Lower lobe of right lung (tissue), 2 donors: ENCODE results near the gene KDM4F. TPM values are rescaled to one million over a fixed set of nuclear protein-coding genes. Genes with fewer than 3 reads are reported as not detected.

ENCODE experiments used
- ATAC-seq, 2 donors: fragments of 200-7000 bp; cut with Tn5 transposase; one replicate each; pipeline ENCODE4 v1.9.1; 2020 to 2022; ENCODE audit warnings: mild to moderate bottlenecking in 2 of 2, moderate library complexity in 2 of 2
- DNase-seq: peaks from one replicate; pipeline ENCODE4 v3.0.0-alpha.2; 2020
- H3K27ac ChIP-seq: fragments of 200-600 bp; one replicate; pipeline ENCODE4 v1.8.0; 2022
- H3K27me3 ChIP-seq: fragments of 200-600 bp; one replicate; pipeline ENCODE4 v1.8.0; 2022; ENCODE audit warnings: low read depth
- H3K36me3 ChIP-seq: fragments of 200-600 bp; one replicate; pipeline ENCODE4 v1.8.0; 2022; ENCODE audit warnings: mild to moderate bottlenecking
- H3K4me1 ChIP-seq: fragments of 200-600 bp; one replicate; pipeline ENCODE4 v1.8.0; 2022
- H3K4me3 ChIP-seq: fragments of 200-600 bp; one replicate; pipeline ENCODE4 v1.8.0; 2022; ENCODE audit warnings: mild to moderate bottlenecking
- H3K9me3 ChIP-seq: fragments of 200-600 bp; one replicate; pipeline ENCODE4 v1.8.0; 2022
- CTCF ChIP-seq: fragments of 200-600 bp; IDR thresholded peaks from one replicate; pipeline ENCODE4 v1.8.0; 2022; ENCODE audit warnings: antibody characterized with exemption, mild to moderate bottlenecking
- intact Hi-C: fragments of 100-400 bp; cut with DNase I; formaldehyde crosslinking; loops from one replicate; pipeline ENCODE4 v1.11.0; 2022
- total RNA-seq: library from RNA; stranded (reverse); fragmentation: NEBNext Ultra II Directional; extraction: Animal tissue kit (Norgen Biotek cat#: 25700); gene quantifications from one replicate; pipeline ENCODE4 v1.2.1, GENCODE V29; 2021
- donor health status: DM: no; HTN: yes; CAD: no; lungs with severe emphysema.

KDM4F gene
- total RNA-seq, 1 donor from 2014 or later = not detected

DNA sequence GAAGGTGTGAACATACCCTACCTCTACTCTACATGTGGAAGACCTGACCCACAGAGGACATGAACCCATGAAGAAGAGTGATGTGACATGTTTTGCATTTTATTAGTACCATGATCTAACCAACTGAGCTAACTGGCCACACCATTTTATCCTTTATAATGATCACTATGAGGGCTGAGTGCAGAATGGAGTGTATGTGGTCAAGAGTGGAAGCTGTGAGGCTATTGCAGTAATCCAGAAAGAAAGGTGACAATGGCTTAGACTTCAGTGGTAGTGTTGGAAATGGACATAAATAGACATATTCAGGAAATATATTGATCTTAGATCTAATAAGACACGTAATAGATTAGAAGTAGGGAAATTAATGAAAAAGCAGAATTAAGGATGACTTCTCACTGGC is 21.2 kb downstream of the KDM4F start:
- Histone ChIP-seq H3K27ac (no peak overlapping the region), H3K9me3 (no peaks in the 10 kb centered on the region), H3K4me1 (peaks cover 40% of the 10 kb centered on the region), H3K4me3 (no peak overlapping the region), H3K27me3 (no peaks in the 10 kb centered on the region), H3K36me3 (no peaks in the 10 kb centered on the region)
- ATAC-seq = no peak
- intact Hi-C loops = no loop called here
- no peak for TF ChIP-seq CTCF
- DNase-seq = no peak

GRCh38 chr11:95072948-95073347 is 23.7 kb downstream of the KDM4F start:
- Histone ChIP-seq H3K36me3 (no peaks in the 10 kb centered on the region), H3K27me3 (no peaks in the 10 kb centered on the region), H3K4me3 (no peak overlapping the region), H3K27ac (no peak overlapping the region), H3K4me1 (peaks cover 55% of the 10 kb centered on the region), H3K9me3 (no peaks in the 10 kb centered on the region)
- DNase-seq = no peak
- no peak for TF ChIP-seq CTCF
- intact Hi-C loops = no loop called here
- ATAC-seq = no peak

DNA sequence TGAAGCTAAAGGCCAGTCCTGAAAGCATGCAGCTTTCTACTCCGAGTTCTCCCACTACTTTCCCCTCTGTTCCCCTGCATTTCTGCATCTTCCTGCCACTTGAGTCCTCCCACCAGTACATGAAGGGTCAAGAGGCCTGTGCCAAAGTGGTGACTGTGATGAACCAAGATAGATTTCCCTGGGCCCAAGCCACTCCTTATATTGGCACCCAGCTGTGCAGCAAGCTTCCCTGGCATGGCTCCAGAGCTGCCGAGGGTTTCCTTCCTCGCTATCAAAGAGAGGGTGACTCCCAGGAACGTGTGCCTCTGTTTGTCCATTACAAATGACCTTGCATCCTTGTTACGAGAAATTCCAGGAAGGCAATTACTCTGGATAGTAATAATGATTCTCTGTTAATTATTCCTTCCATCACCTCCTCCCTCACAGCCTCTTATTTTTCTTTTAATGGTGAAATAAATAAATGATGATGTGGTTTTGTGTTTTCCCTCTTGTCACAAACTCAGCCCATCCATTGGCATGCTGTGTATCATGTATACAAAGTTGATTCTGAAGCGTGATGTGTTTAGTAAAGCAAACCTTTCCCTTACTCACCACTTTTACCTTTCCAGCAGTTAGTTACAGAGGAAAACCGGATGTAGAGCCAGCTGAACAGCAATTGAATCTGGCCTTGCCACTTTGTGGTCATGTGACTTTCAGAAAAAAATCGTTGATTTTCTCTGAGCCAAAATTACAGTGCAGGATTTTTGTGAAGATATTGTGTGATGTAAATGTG is 25.8 kb downstream of the KDM4F start:
- no peaks in the 10 kb centered on the region for H3K9me3 ChIP-seq
- no peaks in the 10 kb centered on the region for H3K27me3 ChIP-seq
- peak; percentile 62 to 65 for ATAC-seq
- intact Hi-C loops = no loop called here
- DNase-seq = peak; percentile 76
- H3K4me1 ChIP-seq = peaks cover 41% of the 10 kb centered on the region
- H3K4me3 ChIP-seq = no peak overlapping the region
- H3K27ac ChIP-seq = peak overlapping the region; percentile 27
- TF ChIP-seq CTCF = no peak
- no peaks in the 10 kb centered on the region for H3K36me3 ChIP-seq

- Histone ChIP-seq H3K36me3 (no peaks in the 10 kb centered on the region), H3K9me3 (no peaks in the 10 kb centered on the region), H3K4me3 (no peak overlapping the region), H3K4me1 (peaks cover 37% of the 10 kb centered on the region), H3K27me3 (no peaks in the 10 kb centered on the region), H3K27ac (no peak overlapping the region)
- no peak for TF ChIP-seq CTCF
- ATAC-seq (peak; percentile 76 to 88), DNase-seq (no peak)
- intact Hi-C loops = no loop called here
Observed at GRCh38 chr11:95076416-95076815, 27.2 kb downstream of the KDM4F start.

GRCh38 chr11:95076981-95077380 is 27.8 kb downstream of the KDM4F start:
- Histone ChIP-seq H3K4me1 (peaks cover 42% of the 10 kb centered on the region), H3K27me3 (no peaks in the 10 kb centered on the region), H3K4me3 (no peak overlapping the region), H3K36me3 (no peaks in the 10 kb centered on the region), H3K9me3 (no peaks in the 10 kb centered on the region), H3K27ac (no peak overlapping the region)
- intact Hi-C loops = no loop called here
- no peak for TF ChIP-seq CTCF
- ATAC-seq (no peak), DNase-seq (no peak)
